HEK293T (cell line): ENCODE measurements around the gene TARS2.

Experiments used
- ARNT ChIP-seq: fragments of 450-650 bp; IDR thresholded peaks from 2 replicates; pipeline ENCODE4 v1.6.1; 2017; ENCODE audit warnings: mild to moderate bottlenecking
- BHLHE40 ChIP-seq: fragments of 450-650 bp; IDR thresholded peaks from 2 replicates; pipeline ENCODE4 v1.6.1; 2016; ENCODE audit warnings: mild to moderate bottlenecking, moderate library complexity, borderline replicate concordance
- CTBP1 ChIP-seq: fragments of 450-650 bp; IDR thresholded peaks from 2 replicates; pipeline ENCODE4 v1.6.1; 2016; ENCODE audit warnings: borderline replicate concordance
- ELF4 ChIP-seq: fragments of 450-650 bp; IDR thresholded peaks from 2 replicates; pipeline ENCODE4 v1.6.1; 2017; ENCODE audit warnings: antibody characterized with exemption
- FOXA1 ChIP-seq: fragments of 450-650 bp; IDR thresholded peaks from 2 replicates; pipeline ENCODE4 v1.6.1; 2016; ENCODE audit warnings: mild to moderate bottlenecking
- FOXK2 ChIP-seq: fragments of 450-650 bp; IDR thresholded peaks from 2 replicates; pipeline ENCODE4 v1.6.1; 2016; ENCODE audit warnings: mild to moderate bottlenecking
- FOXM1 ChIP-seq: fragments of 450-650 bp; IDR thresholded peaks from 2 replicates; pipeline ENCODE4 v1.6.1; 2017; ENCODE audit warnings: mild to moderate bottlenecking, borderline replicate concordance
- HDGF ChIP-seq: fragments of 450-650 bp; IDR thresholded peaks from 2 replicates; pipeline ENCODE4 v1.6.1; 2017; ENCODE audit warnings: antibody characterized with exemption, borderline replicate concordance
- LEF1 ChIP-seq: fragments of 450-650 bp; IDR thresholded peaks from 2 replicates; pipeline ENCODE4 v1.6.1; 2017; ENCODE audit warnings: mild to moderate bottlenecking, borderline replicate concordance
- PKNOX1 ChIP-seq: fragments of 450-650 bp; IDR thresholded peaks from 2 replicates; pipeline ENCODE4 v1.6.1; 2016
- SP1 ChIP-seq: fragments of 450-650 bp; IDR thresholded peaks from 2 replicates; pipeline ENCODE4 v1.6.1; 2017
- ZNF384 ChIP-seq: fragments of 450-650 bp; IDR thresholded peaks from 2 replicates; pipeline ENCODE4 v1.6.1; 2016

GRCh38 chr1:150548324-150548631 is 61.1 kb downstream of the TARS2 start:
- TF ChIP-seq FOXA1 (no peak), BHLHE40 (no peak), FOXK2 (no peak), SP1 (no peak), FOXM1 (no peak), ZNF384 (no peak), CTBP1 (no peak), ARNT (no peak), HDGF (no peak), LEF1 (no peak), PKNOX1 (no peak), ELF4 (no peak)
